Breast epithelium (tissue), 3 donors: ENCODE results near the gene GLIPR1.

Experiments used
- CTCF ChIP-seq, 3 donors: fragments of 450-650 bp; IDR thresholded peaks; one replicate each; pipeline ENCODE4 v1.5.1; 2016 to 2017; ENCODE audit warnings: antibody characterized with exemption in 3 of 3, mild to moderate bottlenecking in 3 of 3, moderate library complexity in 3 of 3
- POLR2A ChIP-seq: fragments of 450-650 bp; IDR thresholded peaks from one replicate; pipeline ENCODE4 v1.6.1; 2016; ENCODE audit warnings: antibody characterized with exemption, mild to moderate bottlenecking, moderate library complexity
- POLR2AphosphoS5 ChIP-seq, 3 donors: sonication (generic); formaldehyde crosslinking; IDR thresholded peaks; one replicate each; pipeline ENCODE4 v1.6.1; 2017; ENCODE audit warnings: antibody characterized with exemption in 3 of 3

GRCh38 chr12:75529826-75530225 lies 49.3 kb downstream of the GLIPR1 start:
- no peak for TF ChIP-seq CTCF (IDR thresholded peaks at IDR 0.05)
- no peak for TF ChIP-seq POLR2A
- no peak for TF ChIP-seq POLR2AphosphoS5 (IDR thresholded peaks at IDR 0.05)
